NCI-H748 (cell line): ENCODE data around the gene MTUS2.

Experiments
- DNase-seq: peaks from one replicate; lab custom pipeline; 2025; ENCODE audit not compliant: unreplicated experiment; lab: John Stamatoyannopoulos, UW

MTUS2 gene

DNA sequence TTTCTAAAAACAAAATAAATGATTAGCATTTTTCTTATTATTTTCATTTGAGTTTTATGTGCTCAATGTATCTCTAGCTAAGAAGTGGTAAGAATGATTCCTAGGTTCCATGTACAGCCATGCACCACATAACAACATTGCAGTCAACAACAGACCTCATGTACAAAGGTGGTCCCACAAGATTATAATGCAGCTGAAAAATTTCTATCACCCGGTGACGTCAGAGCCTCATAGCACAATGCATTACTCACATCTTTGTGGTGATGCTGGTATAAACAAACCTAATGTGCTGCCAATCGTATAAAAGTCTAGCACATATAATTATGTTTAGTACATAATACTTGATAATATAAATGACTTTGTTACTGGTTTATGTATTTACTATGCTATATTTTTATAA is 654.9 kb downstream of the MTUS2 start:
- DNase-seq, result no peak

DNA sequence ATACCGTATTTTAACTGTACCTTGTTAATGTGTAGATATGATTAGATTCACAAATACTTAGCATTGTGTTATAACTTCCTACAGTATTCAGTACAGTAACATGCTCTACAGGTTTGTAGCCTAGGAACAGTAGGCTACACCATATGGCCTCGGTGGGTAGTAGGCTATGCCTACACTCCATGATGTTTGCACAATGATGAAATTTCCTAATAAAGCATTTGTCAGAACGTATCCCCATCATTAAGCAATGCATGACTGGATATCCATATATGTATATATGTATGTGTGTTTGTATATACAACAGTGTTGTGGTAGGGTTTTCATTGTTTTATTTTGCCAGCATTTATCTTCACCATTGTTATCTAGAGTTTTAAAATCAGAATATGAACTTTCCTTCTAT is 655.9 kb downstream of the MTUS2 start:
- no peak for DNase-seq

GRCh38 chr13:29479716-29480492 is 659.8 kb downstream of the MTUS2 start:
- DNase-seq, result peak; percentile 71

DNA sequence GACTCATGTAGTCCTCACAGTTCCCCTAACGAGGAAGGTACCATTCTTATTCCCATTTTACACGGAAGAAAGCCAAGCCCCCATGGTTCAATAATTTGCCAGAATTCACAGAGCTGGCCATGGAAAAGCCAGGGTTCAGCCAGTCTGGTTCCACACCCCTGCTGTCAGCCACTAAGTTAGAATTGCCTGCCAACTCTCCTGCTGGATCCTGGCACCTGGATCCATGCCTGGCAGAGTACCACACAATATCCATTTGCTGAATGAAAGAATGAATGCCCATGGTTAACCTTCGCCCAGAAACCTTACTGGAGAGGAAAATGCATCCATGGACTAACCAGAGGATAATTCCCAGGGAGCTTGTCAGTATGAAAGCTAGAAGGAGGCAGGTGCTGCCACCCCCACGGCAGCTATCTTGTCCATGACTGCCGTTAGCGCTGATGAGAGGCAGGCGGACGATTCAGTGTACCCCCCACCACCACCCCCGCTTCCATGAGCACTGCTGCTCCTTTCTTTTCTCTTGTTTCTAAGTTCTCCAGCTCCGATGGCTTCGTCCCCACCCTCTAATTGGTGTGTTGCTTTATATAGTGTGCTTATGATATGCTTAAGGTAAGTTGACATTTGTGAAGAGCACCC is 660.9 kb downstream of the MTUS2 start:
- no peak for DNase-seq

DNA sequence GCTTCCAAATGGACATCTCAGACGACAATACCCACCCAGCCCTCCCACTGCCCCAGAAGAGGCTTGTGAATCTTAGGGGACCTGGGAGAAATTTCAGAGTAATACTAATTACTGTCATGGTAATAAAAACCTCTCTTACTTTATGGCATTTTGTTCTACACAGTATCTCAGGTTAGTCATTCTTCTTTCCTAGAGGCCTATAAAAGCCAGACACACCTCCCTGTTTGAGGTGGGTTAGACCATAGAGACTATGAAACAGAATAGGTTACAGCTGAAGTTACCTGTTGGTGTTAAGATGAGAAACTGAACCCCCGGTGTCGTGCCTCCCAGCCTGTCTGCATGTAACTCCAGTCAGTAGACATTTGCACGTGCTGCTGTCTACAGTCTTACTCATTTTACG is 661.5 kb downstream of the MTUS2 start:
- DNase-seq, result no peak

GRCh38 chr13:29482504-29482903 is 662.4 kb downstream of the MTUS2 start:
- DNase-seq, result no peak

GRCh38 chr13:29483211-29483610 is 663.1 kb downstream of the MTUS2 start:
- no peak for DNase-seq

- DNase-seq, result no peak
Measured at GRCh38 chr13:29483623-29484022, 663.5 kb downstream of the MTUS2 start.

GRCh38 chr13:29484236-29484635 is 664.1 kb downstream of the MTUS2 start:
- peak; percentile 56 for DNase-seq

DNA sequence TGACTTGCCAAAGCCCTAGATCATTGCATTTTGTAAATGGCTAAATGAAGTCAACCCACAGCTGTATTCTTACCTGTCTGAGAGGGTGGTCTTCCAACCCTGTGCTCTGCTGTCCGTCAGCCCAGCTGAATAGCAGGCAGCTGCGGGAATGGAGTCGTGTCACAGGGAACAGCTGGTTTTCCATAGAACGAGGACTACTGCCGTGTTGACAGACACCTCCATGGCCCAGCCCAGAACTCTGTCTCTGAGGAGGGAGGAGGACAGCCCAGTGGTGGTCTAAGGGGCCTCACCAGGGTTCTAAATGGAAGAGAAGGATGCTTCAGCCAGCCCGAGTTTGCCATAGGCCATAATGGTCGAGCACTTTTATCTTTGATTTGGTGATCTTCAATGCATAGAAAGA is 664.7 kb downstream of the MTUS2 start:
- DNase-seq, result no peak

DNA sequence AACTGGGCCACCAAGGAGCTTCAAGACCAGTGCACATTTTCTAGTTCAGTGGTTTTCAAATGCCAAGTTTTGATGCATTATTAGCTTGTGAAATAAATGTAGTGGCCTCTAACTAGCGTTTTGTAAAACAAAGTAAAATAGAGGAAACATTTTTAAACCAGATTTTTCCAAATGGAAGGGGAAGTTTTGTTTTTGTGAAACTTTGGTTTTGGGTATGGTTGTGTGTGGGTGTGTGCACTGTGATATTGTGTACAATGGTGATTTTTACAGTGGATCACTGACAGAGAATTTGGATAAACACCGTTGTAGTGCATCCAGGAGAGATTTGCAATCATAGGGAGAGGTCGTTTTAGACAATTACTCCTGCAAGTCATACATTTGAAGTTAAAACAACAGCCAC is 666.4 kb downstream of the MTUS2 start:
- no peak for DNase-seq

GRCh38 chr13:29487466-29488454 is 667.6 kb downstream of the MTUS2 start:
- DNase-seq, result no peak

DNA sequence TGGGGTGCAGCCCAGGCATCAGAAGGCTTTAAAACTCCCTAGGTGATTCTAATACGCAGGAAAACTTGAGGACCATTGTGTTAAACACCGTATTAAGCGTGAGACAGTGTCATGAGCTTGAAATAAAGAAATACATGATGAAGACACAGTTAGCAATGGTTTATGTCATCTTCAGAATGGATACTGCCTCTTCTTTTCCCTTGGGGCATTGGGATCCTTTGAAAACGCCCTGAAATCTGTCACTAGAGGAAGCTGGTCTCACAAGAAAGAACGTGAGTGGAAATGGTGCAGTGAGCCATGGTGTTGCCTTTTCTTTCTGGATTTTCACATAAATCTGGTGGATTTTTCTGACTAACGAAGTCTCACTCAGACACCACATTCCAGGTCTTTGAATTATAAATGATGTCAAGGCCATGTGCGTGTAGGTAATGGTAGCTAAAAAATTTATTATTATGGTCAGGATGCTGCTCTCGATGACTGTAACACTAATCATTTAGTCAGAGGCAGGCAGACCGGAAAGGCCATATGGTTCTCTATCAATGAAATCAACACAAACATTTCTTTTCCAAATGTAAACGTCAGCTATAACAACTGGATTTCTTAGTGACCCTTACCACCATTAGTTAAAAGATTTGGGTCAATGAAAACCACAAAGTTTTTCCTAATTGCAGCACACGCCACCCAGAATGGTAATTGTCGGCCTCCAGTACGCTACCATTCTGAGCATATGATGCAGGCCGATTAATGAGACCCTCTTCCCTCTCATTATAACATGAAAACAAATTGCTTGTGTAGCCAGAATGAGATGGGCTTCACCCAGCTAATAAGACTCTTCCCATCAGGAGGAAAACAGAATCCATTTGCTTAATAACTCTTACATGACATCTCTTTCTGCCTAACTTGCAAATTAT is 669.8 kb downstream of the MTUS2 start:
- no peak for DNase-seq

DNA sequence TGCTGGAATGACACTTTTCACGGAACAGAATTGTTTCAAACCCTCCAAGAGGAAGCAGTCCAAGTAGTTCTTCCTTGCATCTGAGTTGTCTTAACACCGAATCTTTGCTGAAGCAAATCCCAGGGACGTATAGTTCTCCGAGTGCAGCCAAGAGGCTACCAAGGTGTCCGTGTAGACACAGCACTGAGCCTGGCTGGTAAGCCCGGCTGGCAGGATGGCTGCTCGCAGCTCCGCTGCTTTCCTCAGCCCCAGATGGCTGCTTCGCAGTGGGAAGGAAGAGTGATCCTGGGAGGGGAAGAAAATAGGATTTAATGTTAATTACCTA is 670.4 kb downstream of the MTUS2 start:
- DNase-seq, result no peak

GRCh38 chr13:29491248-29491647 is 671.1 kb downstream of the MTUS2 start:
- no peak for DNase-seq

DNA sequence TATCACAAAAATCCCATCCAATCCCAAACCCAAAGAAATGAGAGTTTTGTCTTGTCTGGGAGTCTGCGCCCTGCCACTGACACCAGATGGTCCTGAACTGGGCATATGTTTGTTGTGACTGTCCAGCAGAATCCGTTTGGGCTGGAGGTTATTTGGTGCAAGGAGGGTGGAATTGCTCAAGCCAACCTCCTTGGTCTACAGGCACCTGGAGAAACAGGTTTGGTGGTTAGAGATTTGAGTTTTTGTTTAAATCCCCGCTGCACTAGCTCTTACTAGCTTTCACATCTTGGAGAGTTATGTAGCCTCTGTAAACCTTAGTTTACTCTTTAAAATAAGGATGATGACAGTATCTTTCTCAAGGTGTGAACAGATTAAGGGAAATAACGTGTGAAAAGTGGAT is 673.7 kb downstream of the MTUS2 start:
- no peak for DNase-seq

GRCh38 chr13:29494520-29494919 is 674.4 kb downstream of the MTUS2 start:
- no peak for DNase-seq

GRCh38 chr13:29496241-29496712 is 676.1 kb downstream of the MTUS2 start:
- DNase-seq, result no peak

- no peak for DNase-seq
Measured at GRCh38 chr13:29497137-29497654, 677.1 kb downstream of the MTUS2 start.

GRCh38 chr13:29498426-29499040 is 678.4 kb downstream of the MTUS2 start:
- no peak for DNase-seq
